ENCODE results near the gene RPUSD2.
"Not testable (repeated sequence)": the region's sequence is repeated elsewhere in the genome, so short reads cannot be mapped to it uniquely, and the experiment has no call there.

Gene RPUSD2

DNA sequence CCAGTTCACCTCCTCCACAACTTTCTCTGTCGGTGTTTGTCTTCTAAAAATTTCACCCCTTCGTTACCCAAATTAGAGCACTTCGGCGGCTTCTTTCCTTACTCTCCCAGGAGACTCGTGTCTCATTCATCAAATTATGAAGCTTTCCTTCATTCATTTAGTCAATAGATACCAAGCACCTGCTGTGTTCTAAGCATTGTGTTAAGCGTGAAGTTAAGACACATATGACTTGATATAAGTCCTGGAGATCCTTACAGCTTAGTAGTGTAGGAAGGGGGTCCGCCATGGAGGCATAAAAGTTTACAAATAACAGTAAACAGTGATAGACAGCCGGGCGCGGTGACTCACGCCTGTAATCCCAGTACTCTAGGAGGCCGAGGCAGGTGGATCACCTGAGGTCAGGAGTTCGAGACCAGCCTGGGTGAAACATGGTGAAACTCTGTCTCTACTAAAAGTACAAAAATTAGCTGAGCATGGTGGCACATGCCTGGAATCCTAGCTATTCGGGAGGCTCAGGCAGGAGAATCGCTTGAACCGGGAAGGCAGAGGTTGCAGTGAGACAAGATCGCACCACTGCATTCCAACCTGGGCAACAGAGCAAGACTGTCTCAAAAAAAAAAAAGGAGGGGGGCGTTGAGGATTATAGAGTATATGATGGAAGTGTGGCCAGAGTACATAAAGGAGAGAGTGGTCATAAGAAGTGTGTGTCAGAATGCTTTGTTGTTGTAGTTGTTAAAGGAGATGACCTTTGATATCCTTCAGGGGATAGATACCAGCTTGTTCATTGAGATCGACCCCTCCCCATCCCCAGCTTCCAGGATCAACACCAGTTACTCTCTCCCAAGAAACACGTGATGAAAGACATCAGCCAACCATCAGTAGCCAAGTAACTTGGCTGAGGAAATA lies 3.5 kb upstream of the RPUSD2 start:
- DNase-seq = no peak

DNA sequence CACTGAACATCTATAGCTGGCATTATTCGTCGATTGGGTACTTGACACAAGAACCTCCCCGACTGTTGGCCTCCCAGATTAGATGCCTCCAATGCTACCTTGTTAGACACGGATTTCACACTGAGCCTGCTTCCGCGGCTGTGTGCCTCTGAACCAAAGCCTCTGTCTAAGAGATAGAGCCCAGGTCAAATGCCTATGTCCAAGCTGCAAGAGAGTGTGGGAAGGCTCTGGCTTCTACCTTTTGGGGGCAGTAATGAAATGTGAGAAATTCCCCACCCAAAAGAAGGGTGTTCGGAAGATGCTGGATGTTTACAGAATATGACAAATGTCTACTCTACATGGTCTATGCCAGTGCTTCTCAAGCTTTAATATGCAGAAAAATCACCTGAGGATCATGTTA lies 2.0 kb upstream of the RPUSD2 start:
- no peak for DNase-seq

- no peak for DNase-seq
Observed at GRCh38 chr15:40575113-40575512, 6.0 kb downstream of the RPUSD2 start.

- DNase-seq = not testable (repeated sequence)
Observed at GRCh38 chr15:40576914-40577313, 7.8 kb downstream of the RPUSD2 start.

DNA sequence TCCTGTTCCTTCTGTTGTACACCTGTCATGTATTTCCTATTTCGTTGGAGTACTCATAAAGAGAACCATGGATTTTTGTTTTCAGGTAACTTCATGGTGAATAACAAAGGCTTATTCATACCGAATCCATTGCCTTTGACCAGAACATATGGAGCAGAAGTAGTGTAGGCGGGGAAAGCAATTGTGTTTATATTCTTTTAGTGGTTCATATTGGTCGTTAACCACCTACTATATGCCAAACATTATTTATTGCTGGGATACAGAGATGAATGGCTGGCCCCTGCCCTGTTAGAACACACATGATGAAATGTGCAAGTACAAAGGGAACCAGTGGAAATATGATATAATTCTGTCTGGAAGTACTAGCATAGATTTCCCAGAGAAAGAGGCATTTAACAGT lies 9.8 kb downstream of the RPUSD2 start:
- no peak for DNase-seq

- not testable (repeated sequence) for DNase-seq
Observed at GRCh38 chr15:40581796-40582195, 12.7 kb downstream of the RPUSD2 start.

- DNase-seq = no peak
Observed at GRCh38 chr15:40582726-40583246, 13.7 kb downstream of the RPUSD2 start.

GRCh38 chr15:40584191-40584590 lies 15.1 kb downstream of the RPUSD2 start:
- peak; percentile 20 for DNase-seq

GRCh38 chr15:40590667-40591050 lies 21.6 kb downstream of the RPUSD2 start:
- no peak for DNase-seq

DNA sequence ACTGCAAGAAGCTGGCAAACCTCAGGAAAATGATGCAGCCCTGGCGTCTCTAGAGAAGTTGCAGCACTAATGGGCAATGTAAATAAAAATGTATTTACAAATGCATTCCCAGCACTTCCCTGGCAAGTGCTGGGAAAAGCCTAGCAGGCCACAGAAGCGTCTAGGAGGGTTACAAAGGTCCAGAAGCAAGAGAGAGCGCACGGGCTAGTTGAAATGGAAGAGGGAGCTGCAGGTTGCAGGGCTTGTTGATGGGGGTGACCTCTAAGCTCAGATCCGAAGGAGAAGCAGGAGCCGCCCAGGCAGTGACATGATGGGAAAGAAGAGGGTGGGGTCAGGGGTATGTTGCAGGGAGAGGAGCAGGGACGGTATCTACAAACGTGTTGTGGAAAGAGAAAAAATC lies 22.3 kb downstream of the RPUSD2 start:
- no peak for DNase-seq

DNA sequence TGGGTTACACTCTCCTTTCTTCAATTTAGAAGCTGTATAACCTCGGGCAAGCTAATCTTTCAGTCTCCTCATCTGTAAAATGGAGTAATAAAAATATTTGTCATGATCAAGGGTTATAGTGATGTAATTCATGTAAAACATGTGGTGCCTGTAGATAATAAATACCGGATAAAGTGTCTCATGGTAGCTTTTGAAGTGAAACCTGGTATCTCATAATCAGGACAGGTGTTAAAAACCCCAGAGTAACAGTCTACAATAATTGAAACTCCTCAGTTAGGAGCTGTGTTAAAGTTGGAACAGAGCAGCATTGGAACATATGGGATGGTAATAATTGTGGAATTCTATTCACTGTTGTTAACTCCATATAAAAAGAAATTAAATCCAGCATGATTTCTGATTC lies 24.1 kb downstream of the RPUSD2 start:
- DNase-seq = no peak

- DNase-seq = peak; percentile 100
Observed at GRCh38 chr15:40593588-40594428, 24.7 kb downstream of the RPUSD2 start, which contains the start of gene KNL1. KNL1 (plus strand) TSS chr15:40594249; CDS start chr15:40602932, 8,683 bp downstream.

GRCh38 chr15:40594429-40594836 lies 25.3 kb downstream of the RPUSD2 start:
- DNase-seq = peak; percentile 88

DNA sequence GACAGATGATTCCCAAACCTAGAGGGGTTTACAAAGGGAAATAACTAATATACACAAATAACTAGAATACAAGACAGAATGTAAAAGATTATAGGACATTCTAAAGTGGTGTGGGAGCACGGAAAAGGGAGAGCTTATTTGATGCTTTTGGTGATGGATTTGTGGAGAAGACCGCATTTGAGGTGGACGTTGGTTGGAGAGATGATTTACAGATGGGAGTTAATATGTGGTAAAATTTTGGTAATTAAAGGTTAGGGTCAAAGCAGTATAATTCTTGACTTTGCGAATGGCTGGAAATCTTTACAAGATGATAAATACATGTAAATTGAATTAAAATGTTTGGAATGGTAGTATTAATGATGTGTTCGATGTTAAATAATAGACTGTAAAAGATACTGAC lies 26.1 kb downstream of the RPUSD2 start:
- no peak for DNase-seq

DNA sequence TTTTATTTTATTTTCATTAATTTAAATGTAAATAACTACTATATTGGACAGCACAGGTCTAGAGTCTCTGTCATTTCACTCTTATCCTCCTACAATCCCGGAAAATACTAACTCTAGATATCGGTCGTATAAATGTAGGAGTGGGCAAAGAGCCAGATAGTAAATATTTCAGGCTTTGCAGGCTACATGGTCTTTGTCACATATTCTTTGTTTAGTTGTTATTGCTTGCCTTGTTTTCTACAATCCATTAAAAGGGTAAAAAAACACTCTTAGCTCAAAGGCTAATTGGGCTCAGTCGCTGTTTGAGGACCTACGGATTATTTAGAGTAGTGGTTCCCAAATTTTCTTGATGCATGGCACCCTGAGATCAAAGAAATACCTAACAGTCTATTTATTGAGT lies 26.7 kb downstream of the RPUSD2 start:
- no peak for DNase-seq

DNA sequence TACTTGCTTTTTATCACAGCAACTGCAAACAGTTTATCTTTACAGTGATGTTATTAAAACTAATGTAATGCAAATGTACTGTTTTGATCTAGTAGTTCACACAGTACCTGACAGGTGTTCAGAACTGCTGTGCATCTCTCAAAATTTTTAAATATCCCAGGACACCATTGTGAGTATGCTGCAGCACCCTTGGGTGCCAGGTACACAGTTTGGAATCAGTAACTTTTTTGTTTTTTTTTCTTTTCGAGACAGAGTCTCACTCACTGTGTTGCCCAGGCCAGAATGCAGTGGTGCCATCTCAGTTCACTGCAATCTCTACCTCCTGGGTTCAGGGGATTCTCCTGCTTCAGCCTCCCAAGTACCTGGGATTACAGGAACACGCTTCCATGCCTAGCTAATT lies 27.9 kb downstream of the RPUSD2 start:
- DNase-seq = no peak

DNA sequence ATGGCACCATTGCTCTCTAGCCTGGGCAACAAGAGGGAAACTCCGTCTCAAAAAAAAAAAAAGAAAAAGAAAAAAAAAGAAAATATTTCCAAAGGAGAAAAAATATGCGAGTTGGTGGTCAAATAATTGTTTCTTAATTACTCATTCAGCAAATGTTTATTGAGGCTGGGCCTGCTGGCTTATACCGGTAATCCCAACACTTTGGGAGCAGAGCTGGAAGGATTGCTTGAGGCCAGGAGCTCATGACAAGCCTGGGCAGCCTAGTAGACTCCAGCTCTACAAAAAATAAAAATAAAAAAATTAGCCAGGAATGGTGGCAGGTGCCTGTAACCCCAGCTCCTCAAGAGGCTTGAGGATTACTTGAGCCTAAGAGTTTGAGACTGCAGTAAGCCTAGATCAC lies 29.0 kb downstream of the RPUSD2 start:
- DNase-seq = no peak

DNA sequence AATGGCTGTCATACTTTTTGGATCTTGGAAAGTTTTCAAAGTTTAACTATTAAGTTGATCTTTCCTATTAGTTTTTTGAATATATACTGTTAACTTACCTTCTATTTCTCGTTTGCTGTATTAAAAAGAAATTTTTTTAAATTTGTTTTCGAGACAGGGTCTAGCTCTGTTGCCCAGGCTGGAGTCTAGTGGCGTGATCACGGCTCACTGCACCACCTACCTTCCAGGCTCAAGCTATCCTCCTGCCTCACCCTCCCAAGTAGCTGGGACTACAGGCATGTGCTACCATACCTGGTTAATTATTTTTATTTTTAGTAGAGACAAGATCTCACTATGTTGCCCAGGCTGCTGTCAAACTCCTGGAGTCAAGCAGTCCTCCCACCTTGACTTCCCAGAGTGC lies 29.6 kb downstream of the RPUSD2 start:
- no peak for DNase-seq

DNA sequence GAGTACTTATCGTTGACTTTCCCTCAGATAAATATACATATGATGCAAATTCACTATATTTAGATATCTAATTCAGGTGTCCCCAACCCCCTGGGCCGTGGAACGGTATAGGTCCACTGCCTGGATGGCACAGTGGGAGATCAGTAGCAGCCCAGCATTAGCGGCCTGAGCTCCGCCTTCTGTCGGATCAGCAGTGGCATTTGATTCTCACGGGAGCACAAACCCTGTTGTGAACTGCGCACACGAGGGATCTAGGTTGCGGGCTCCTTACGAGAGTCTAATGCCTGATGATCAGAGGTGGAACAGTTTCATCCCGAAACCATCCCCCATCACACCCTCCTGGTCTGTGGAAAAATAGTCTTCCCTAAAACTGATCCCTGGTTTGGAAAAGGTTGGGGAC lies 31.9 kb downstream of the RPUSD2 start:
- DNase-seq = no peak

DNA sequence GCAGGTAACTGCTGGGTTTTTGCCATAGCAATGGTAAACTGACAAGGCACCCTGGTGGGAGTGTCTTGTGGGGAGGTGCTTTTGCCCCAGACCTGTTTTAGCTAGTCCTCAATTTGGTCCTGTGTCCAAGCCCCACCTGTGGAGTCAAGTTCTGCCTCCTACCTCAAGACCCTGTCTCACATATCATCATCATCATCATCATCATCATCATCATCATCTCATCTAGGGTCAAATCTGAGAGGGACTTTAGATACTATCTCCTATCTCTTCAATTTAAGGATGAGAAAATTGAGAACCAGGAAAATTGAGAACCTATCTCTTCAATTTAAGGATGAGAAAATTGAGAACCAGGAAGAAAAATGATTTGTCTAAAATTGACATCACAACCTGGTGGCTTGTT lies 34.8 kb downstream of the RPUSD2 start:
- no peak for DNase-seq

GRCh38 chr15:40613080-40613479 lies 44.0 kb downstream of the RPUSD2 start:
- DNase-seq = no peak

GRCh38 chr15:40618023-40618422 lies 48.9 kb downstream of the RPUSD2 start:
- DNase-seq = no peak

- DNase-seq = no peak
Observed at GRCh38 chr15:40618906-40619305, 49.8 kb downstream of the RPUSD2 start.

DNA sequence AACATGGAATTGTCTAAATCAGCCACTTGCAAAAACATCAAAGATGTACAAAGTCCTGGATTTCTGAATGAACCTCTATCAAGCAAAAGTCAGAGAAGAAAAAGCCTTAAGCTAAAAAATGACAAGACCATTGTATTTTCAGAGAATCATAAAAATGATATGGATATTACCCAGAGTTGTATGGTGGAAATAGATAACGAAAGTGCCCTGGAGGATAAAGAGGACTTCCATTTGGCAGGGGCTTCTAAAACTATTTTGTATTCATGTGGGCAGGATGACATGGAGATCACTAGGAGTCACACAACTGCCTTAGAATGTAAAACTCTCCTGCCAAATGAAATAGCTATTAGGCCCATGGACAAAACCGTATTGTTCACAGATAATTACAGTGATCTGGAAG lies 54.3 kb downstream of the RPUSD2 start:
- DNase-seq = no peak
